Natural killer cell (primary cell): ENCODE results near the gene LAPTM5. TPM values are rescaled to one million over a fixed set of nuclear protein-coding genes. Genes with fewer than 3 reads are reported as not detected.

ENCODE experiments used
- ATAC-seq, 3 donors: fragments of 150-1000 bp in 2 of 3; fragments of 200-7000 bp in 1 of 3; cut with Tn5 transposase; 1 replicate in 1 of 3; 2 replicates in 2 of 3; pipeline ENCODE4 v1.10.0; 2021; ENCODE audit warnings: mild to moderate bottlenecking in 2 of 3, moderate library complexity in 2 of 3
- DNase-seq, 2 donors: peaks; one replicate each; pipeline versions ENCODE4 v3.0.0 to v3.0.0-alpha.2; 2013 to 2021; ENCODE audit warnings: mixed read lengths in 1 of 2
- H3K27ac ChIP-seq: one replicate; pipeline ENCODE4 v1.5.1; 2013; ENCODE audit warnings: mild to moderate bottlenecking, low read length
- H3K27me3 ChIP-seq: one replicate; pipeline ENCODE4 v1.6.1; 2013; ENCODE audit warnings: low read length; ENCODE audit not compliant: control insufficient read depth, insufficient read depth
- H3K36me3 ChIP-seq: one replicate; pipeline ENCODE4 v1.6.1; 2013; ENCODE audit warnings: low read length; ENCODE audit not compliant: control insufficient read depth, insufficient read depth
- H3K4me1 ChIP-seq: one replicate; pipeline ENCODE4 v1.6.1; 2013; ENCODE audit warnings: low read length; ENCODE audit not compliant: control insufficient read depth, insufficient read depth
- H3K4me3 ChIP-seq: one replicate; pipeline ENCODE4 v1.5.1; 2013; ENCODE audit warnings: low read length
- H3K9me3 ChIP-seq: one replicate; pipeline ENCODE4 v1.6.1; 2013; ENCODE audit warnings: low read length; ENCODE audit not compliant: control insufficient read depth, insufficient read depth
- H3K27ac Mint-ChIP-seq, 2 donors: one replicate each; pipeline ENCODE4 v1.8.0; 2022; ENCODE audit warnings: mild to moderate bottlenecking in 2 of 2, mixed read lengths in 2 of 2, moderate library complexity in 1 of 2
- H3K27me3 Mint-ChIP-seq, 2 donors: one replicate each; pipeline ENCODE4 v1.8.0; 2022; ENCODE audit warnings: low read depth in 2 of 2, mixed read lengths in 2 of 2
- H3K36me3 Mint-ChIP-seq: one replicate; pipeline ENCODE4 v1.8.0; 2022; ENCODE audit warnings: mixed read lengths
- H3K4me1 Mint-ChIP-seq, 2 donors: one replicate each; pipeline ENCODE4 v1.8.0; 2022; ENCODE audit warnings: mixed read lengths in 2 of 2
- H3K4me3 Mint-ChIP-seq: one replicate; pipeline ENCODE4 v1.8.0; 2022; ENCODE audit warnings: mild to moderate bottlenecking, moderate library complexity, mixed read lengths
- H3K9me3 Mint-ChIP-seq, 2 donors: one replicate each; pipeline ENCODE4 v1.8.0; 2022; ENCODE audit warnings: mixed read lengths in 2 of 2
- WGBS: methylation state at CpG from one replicate; pipeline ENCODE4 v1.1.7; 2013; ENCODE audit warnings: missing lambda C conversion rate; ENCODE audit not compliant: insufficient coverage; 5-methylcytosine and 5-hydroxymethylcytosine counted together
- intact Hi-C: fragments of 100-400 bp; cut with micrococcal nuclease; formaldehyde crosslinking; loops from one replicate; pipeline ENCODE4 v1.14.2; 2022
- total RNA-seq, 4 donors: library from RNA; stranded (reverse); fragments of 120-200 nt in 1 of 4; gene quantifications; one replicate each; pipeline versions ENCODE4 v1.2.3 to v1.2.4, GENCODE V29; 2013 to 2022
- TF ChIP-seq, protein P1 (sequence below): fragments of 200-600 bp; IDR thresholded peaks from one replicate; pipeline ENCODE4 v1.8.0; 2022; ENCODE audit warnings: antibody characterized with exemption

Gene LAPTM5
- total RNA-seq, 3 donors from 2014 or later (not counting 1 experiment from before 2014, with no cell fraction given), result 520 to 674 (median 533) TPM

DNA sequence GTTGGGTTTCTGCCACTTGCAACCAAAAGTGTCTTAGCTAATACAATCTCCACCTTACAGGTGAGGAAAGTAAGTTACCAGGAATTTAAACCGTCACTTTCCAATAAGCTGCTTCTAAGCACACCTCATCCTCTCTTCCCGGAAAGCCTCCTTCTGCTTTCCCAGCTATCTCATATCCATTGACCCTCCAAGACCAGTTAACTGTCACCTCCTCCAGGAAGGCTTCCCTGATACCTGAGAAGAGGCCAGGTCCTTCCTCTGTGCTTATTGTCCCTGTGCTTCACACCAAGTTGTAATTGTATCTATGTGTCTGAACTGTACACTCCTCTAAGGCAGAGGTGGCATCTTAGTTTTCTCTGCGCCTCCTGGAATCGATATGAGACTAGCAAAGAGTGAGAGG, 23.0 kb downstream of the LAPTM5 start:
- Histone ChIP-seq H3K27ac (no peak overlapping the region), H3K9me3 (peaks cover 15% of the 10 kb centered on the region), H3K4me3 (no peak overlapping the region), H3K4me1 (peaks cover 49% of the 10 kb centered on the region), H3K36me3 (peaks cover 72% of the 10 kb centered on the region), H3K27me3 (no peaks in the 10 kb centered on the region)
- H3K9me3 Mint-ChIP-seq, result no peaks in the 10 kb centered on the region
- intact Hi-C loops, result no loop called here
- H3K27ac Mint-ChIP-seq, result peak overlapping the region; percentile 99 to 100
- H3K27me3 Mint-ChIP-seq, result no peaks in the 10 kb centered on the region
- ATAC-seq (no peak), DNase-seq (no peak)
- TF ChIP-seq, protein P1, sequence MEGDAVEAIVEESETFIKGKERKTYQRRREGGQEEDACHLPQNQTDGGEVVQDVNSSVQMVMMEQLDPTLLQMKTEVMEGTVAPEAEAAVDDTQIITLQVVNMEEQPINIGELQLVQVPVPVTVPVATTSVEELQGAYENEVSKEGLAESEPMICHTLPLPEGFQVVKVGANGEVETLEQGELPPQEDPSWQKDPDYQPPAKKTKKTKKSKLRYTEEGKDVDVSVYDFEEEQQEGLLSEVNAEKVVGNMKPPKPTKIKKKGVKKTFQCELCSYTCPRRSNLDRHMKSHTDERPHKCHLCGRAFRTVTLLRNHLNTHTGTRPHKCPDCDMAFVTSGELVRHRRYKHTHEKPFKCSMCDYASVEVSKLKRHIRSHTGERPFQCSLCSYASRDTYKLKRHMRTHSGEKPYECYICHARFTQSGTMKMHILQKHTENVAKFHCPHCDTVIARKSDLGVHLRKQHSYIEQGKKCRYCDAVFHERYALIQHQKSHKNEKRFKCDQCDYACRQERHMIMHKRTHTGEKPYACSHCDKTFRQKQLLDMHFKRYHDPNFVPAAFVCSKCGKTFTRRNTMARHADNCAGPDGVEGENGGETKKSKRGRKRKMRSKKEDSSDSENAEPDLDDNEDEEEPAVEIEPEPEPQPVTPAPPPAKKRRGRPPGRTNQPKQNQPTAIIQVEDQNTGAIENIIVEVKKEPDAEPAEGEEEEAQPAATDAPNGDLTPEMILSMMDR, result no peak
- peaks cover 21% of the 10 kb centered on the region for H3K36me3 Mint-ChIP-seq
- peaks cover 52 to 66% of the 10 kb centered on the region in 2 donors for H3K4me1 Mint-ChIP-seq
- no peak overlapping the region for H3K4me3 Mint-ChIP-seq
- WGBS, result 93% methylated on average over 2 of the region's 4 CpGs

DNA sequence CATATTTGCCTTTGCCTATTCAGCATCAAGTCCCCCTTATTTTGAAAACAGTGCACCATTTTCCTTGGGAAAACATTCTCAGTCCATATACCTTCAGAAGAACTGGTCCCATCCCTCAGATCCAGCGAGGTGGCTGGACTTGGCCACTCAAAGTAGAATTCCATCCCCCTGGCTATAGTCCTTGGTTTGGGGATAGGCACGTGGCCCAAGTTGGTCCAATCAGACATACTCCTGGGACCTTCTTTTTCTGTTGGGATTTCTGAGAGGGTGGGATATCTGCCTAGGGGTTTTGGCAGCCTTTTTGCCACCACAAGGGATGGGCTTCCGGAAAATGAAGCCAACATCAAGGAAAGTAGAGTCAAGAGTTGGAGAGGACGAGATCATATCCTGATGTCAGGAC, 23.5 kb downstream of the LAPTM5 start:
- Mint-ChIP-seq H3K4me1 (peaks cover 57 to 66% of the 10 kb centered on the region in 2 donors), H3K27me3 (no peaks in the 10 kb centered on the region), H3K4me3 (no peak overlapping the region), H3K27ac (peak overlapping the region in 1 of 2 donors; percentile 72), H3K9me3 (no peaks in the 10 kb centered on the region), H3K36me3 (peaks cover 18% of the 10 kb centered on the region)
- Histone ChIP-seq H3K9me3 (peaks cover 12% of the 10 kb centered on the region), H3K27me3 (no peaks in the 10 kb centered on the region), H3K36me3 (peaks cover 67% of the 10 kb centered on the region), H3K4me1 (peaks cover 49% of the 10 kb centered on the region), H3K4me3 (no peak overlapping the region), H3K27ac (no peak overlapping the region)
- TF ChIP-seq, protein P1, result no peak
- 94% methylated on average over 4 of the region's 4 CpGs for WGBS
- no peak for ATAC-seq
- DNase-seq, result no peak
- intact Hi-C loops, result no loop called here

DNA sequence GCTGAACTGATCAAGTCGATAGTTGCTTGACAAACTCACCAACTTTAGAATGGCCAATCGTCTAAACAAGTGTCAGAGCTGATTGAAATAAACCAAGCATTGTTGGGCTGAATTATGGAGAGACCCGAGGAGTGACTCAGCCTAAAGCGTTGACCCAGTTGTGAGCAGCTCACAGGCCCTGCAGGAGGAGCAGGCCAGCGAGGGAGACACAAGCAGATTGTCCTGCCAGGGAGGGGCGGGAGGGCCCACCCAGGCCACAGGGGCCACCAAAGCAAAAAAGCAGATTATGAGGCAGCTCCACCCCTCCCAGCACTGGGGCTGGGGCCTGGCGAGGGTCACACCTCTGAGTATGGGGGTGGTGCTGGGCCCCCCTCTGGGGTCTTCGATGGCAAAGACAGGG, 24.1 kb downstream of the LAPTM5 start:
- Histone ChIP-seq H3K9me3 (peaks cover 5% of the 10 kb centered on the region), H3K27ac (no peak overlapping the region), H3K27me3 (no peaks in the 10 kb centered on the region), H3K36me3 (peaks cover 61% of the 10 kb centered on the region), H3K4me3 (no peak overlapping the region), H3K4me1 (peaks cover 49% of the 10 kb centered on the region)
- Mint-ChIP-seq H3K4me1 (peaks cover 58 to 66% of the 10 kb centered on the region in 2 donors), H3K9me3 (no peaks in the 10 kb centered on the region), H3K27me3 (no peaks in the 10 kb centered on the region), H3K36me3 (peaks cover 12% of the 10 kb centered on the region), H3K4me3 (no peak overlapping the region), H3K27ac (peak overlapping the region; percentile 72 to 83)
- intact Hi-C loops, result no loop called here
- no peak for ATAC-seq
- WGBS, result 84% methylated on average over 8 of the region's 8 CpGs
- TF ChIP-seq, protein P1, result no peak
- DNase-seq, result no peak
